ENCODE measurements around the gene FGD4. TPM values are rescaled to one million over a fixed set of nuclear protein-coding genes. Genes with fewer than 3 reads are reported as not detected.
"Not testable (repeated sequence)": the region's sequence is repeated elsewhere in the genome, so short reads cannot be mapped to it uniquely, and the experiment has no call there.

The FGD4 gene
- total RNA-seq, 2 experiments from 2014 or later = 0.91 to 1.4 TPM

- no peak overlapping the region for H3K4me3 Mint-ChIP-seq
- ATAC-seq (ENCODE audit: low read depth) (no peak), DNase-seq (no peak)
- POLR2A ChIA-PET = no interaction called here
- no peak overlapping the region for H3K27ac Mint-ChIP-seq
- H3K9me3 Mint-ChIP-seq = no peaks in the 10 kb centered on the region
- H3K36me3 Mint-ChIP-seq = no peaks in the 10 kb centered on the region
- H3K27me3 Mint-ChIP-seq = peaks cover 16% of the 10 kb centered on the region
- H3K4me1 Mint-ChIP-seq = peaks cover 2% of the 10 kb centered on the region
These were observed 113.6 kb downstream of the FGD4 start for GRCh38 chr12:32512910-32513309.

DNA sequence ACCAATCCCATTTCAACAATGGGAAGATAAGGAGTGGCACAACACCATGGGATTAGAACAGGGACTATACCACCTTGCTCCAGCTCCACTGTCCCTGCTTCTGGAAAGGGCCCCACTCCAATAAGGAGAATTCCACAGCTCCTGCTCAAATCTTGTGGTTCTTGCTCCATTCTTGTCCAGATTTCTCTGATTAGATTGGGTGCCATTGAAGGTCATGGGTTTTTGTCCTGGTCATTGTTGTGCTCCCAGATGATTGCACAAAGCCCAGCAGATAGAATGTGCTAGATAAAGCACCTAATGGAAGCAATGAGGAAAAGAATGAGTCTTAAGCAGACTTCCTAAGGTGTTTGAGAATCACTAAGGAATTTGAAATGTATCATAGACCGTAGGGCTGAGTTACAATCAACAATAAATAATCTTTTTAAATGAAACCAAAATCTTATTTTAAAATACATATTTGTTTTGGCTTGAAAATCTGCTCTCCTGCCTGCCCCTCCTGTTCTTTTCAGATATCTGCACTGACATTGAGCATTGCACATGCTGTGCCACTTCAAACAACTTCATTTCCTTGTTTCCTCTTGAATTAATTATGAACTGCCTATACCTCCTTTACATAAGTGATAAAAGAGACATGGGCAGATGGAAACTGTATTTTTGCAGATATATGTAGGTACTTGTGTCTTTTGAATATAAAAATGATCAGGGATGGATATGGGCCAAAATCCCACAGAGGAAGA, 115.9 kb downstream of the FGD4 start:
- Mint-ChIP-seq H3K36me3 (no peaks in the 10 kb centered on the region), H3K4me3 (no peak overlapping the region), H3K27ac (no peak overlapping the region), H3K9me3 (no peaks in the 10 kb centered on the region), H3K4me1 (peaks cover 2% of the 10 kb centered on the region), H3K27me3 (peaks cover 16% of the 10 kb centered on the region)
- no peak for ATAC-seq (ENCODE audit: low read depth)
- no peak for DNase-seq
- POLR2A ChIA-PET = no interaction called here

DNA sequence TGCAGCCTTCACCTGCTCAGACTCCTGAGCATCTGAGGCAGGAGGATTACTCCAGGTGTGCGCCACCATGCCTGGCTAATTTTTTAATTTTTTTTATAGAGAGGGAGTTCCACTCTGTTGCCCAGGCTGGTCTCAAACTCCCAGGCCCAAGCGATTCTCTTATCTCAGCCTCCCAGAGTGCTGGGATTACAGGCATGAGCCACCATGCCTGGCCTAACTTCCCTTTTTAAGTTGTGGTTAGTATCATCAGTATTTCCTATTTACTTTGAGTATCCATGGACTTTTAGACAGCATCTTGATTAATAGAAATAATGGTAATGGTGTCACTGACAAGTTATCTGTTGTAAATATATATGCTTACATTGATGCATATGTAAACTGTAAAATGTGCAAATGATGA, 116.9 kb downstream of the FGD4 start:
- H3K27me3 Mint-ChIP-seq = peaks cover 9% of the 10 kb centered on the region

DNA sequence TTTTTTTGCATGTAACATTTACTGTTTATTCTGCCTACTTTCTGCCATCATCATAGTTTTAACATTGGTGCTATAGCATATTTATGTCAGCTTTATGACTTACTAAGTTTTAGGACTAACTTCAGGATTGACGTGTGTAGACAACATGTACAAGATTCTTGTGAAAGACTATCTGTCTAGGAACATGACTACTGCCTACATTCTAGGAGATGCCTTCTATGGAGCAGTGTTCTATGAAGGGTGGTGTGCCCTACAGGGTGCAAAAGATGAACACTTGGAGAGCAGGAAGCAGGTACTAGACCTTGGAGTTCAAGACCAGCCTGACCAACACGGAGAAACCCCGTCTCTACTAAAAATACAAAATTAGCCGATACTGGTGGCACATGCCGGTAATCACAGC, 118.6 kb downstream of the FGD4 start:
- H3K9me3 Mint-ChIP-seq = no peaks in the 10 kb centered on the region
- no peaks in the 10 kb centered on the region for H3K36me3 Mint-ChIP-seq
- peaks cover 7% of the 10 kb centered on the region for H3K27me3 Mint-ChIP-seq
- H3K4me3 Mint-ChIP-seq = no peak overlapping the region
- DNase-seq = no peak
- H3K4me1 Mint-ChIP-seq = peaks cover 12% of the 10 kb centered on the region
- H3K27ac Mint-ChIP-seq = no peak overlapping the region
- POLR2A ChIA-PET = no interaction called here
- no peak for ATAC-seq (ENCODE audit: low read depth)

More for the DNA sequence above, 116.9 kb downstream of the FGD4 start:
- DNase-seq (no peak), ATAC-seq (ENCODE audit: low read depth) (no peak)
- Mint-ChIP-seq H3K4me3 (no peak overlapping the region), H3K36me3 (no peaks in the 10 kb centered on the region), H3K9me3 (no peaks in the 10 kb centered on the region), H3K27ac (no peak overlapping the region), H3K4me1 (peaks cover 2% of the 10 kb centered on the region)
- POLR2A ChIA-PET = no interaction called here

DNA sequence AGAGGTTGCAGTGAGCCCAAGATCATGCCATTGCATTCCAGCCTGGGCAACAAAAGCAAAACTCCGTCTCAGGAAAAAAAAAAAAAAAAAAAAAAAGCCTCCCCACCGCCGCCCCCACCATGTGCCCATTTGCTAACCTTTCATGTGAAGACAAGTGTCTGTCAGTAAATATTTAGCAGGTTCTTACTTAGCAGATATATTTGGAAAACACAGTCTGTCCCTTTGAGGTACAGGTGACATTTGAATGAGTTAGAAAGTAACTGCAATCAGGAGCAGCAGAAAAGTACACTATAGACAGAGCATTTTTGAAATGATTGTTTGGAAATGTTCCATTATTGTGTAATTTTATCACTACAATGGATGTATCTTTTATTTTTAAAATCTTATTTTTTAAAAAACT, 119.7 kb downstream of the FGD4 start:
- H3K4me1 Mint-ChIP-seq = peaks cover 13% of the 10 kb centered on the region
- POLR2A ChIA-PET = no interaction called here
- H3K27me3 Mint-ChIP-seq = peaks cover 2% of the 10 kb centered on the region
- ATAC-seq (ENCODE audit: low read depth) (no peak), DNase-seq (no peak)
- H3K9me3 Mint-ChIP-seq = no peaks in the 10 kb centered on the region
- no peak overlapping the region for H3K4me3 Mint-ChIP-seq
- H3K27ac Mint-ChIP-seq = no peak overlapping the region
- no peaks in the 10 kb centered on the region for H3K36me3 Mint-ChIP-seq

DNA sequence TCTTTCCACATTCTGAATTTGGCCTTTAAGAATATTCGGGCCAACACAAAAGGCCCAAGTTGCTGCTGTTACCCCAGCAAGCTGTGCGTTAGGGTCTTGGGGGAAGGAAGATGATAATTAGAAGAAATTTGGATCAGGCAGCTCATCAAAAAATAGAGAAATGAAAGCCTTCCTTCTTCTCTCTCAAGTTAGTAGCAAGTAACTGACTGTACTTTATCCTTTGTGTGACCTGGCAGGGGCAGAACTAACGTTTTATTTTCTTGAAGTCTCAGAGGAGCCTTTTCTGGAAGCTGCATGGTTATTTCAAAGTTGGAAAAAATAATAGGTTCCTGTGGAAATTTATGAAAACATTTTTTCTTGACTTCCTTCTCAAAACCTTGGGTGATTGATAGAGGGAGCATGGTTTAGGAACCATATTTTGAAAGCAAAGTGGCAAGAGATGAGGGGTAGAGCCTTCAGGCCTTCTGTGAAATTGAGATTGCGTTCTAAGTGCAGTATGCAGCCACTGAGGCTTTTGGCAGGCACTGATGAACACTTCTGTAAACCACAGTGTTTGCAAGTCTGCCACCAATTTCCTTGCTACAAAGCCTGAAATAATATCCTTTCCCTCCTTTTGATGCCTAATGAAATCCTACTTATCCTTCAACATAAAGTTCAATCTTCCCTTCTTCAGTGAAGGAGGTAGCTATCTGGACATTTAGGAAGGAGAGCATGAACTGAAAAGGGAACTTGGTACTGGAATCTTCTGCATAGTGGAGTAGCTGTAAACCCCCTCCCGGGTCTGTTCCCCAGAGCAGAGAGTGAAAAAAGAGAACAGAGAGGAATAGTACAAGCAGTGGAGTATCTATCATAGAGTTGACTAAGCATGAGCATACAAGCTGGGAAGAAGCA, 123.2 kb downstream of the FGD4 start:
- H3K36me3 Mint-ChIP-seq = no peaks in the 10 kb centered on the region
- no peaks in the 10 kb centered on the region for H3K9me3 Mint-ChIP-seq
- POLR2A ChIA-PET = no interaction called here
- ATAC-seq (ENCODE audit: low read depth) (peak; percentile 39), DNase-seq (no peak)
- H3K4me1 Mint-ChIP-seq = peaks cover 15% of the 10 kb centered on the region
- peak overlapping the region; percentile 12 for H3K4me3 Mint-ChIP-seq
- H3K27me3 Mint-ChIP-seq = no peaks in the 10 kb centered on the region
- peak overlapping the region; percentile 33 for H3K27ac Mint-ChIP-seq

- H3K4me3 Mint-ChIP-seq; H3K27ac Mint-ChIP-seq; DNase-seq; ATAC-seq (ENCODE audit: low read depth); H3K9me3 Mint-ChIP-seq; H3K27me3 Mint-ChIP-seq; POLR2A ChIA-PET; H3K36me3 Mint-ChIP-seq: not testable (repeated sequence)
- H3K4me1 Mint-ChIP-seq = peaks cover 15% of the 10 kb centered on the region
These were observed 126.4 kb downstream of the FGD4 start for GRCh38 chr12:32525802-32526201.

DNA sequence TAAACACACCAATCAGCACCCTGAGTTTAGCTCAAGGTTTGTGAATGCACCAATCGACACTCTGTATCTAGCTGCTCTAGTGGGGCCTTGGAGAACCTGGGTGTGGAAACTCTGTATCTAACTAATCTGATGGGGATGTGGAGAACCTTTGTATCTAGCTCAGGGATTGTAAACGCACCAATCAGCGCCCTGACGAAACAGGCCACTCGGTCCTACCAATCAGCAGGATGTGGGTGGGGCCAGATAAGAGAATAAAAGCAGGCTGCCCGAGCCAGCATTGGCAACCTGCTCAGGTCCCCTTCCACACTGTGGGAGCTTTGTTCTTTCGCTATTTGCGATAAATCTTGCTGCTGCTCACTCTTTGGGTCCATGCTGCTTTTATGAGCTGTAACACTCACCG, 127.0 kb downstream of the FGD4 start:
- H3K4me3 Mint-ChIP-seq; H3K36me3 Mint-ChIP-seq; H3K27ac Mint-ChIP-seq; ATAC-seq (ENCODE audit: low read depth); H3K9me3 Mint-ChIP-seq; DNase-seq; H3K27me3 Mint-ChIP-seq; POLR2A ChIA-PET: not testable (repeated sequence)
- peaks cover 15% of the 10 kb centered on the region for H3K4me1 Mint-ChIP-seq

- Mint-ChIP-seq H3K36me3 (peaks cover 3% of the 10 kb centered on the region), H3K27ac (no peak overlapping the region), H3K27me3 (peaks cover 29% of the 10 kb centered on the region), H3K4me1 (peaks cover 17% of the 10 kb centered on the region), H3K9me3 (no peaks in the 10 kb centered on the region), H3K4me3 (no peak overlapping the region)
- POLR2A ChIA-PET = no interaction called here
- ATAC-seq (ENCODE audit: low read depth) = no peak
- DNase-seq = no peak
These were observed 133.1 kb downstream of the FGD4 start for GRCh38 chr12:32532422-32532821.

GRCh38 chr12:32532951-32533350, 133.6 kb downstream of the FGD4 start:
- H3K4me1 Mint-ChIP-seq = peaks cover 15% of the 10 kb centered on the region
- no peaks in the 10 kb centered on the region for H3K9me3 Mint-ChIP-seq
- ATAC-seq (ENCODE audit: low read depth) (no peak), DNase-seq (no peak)
- POLR2A ChIA-PET = no interaction called here
- no peak overlapping the region for H3K4me3 Mint-ChIP-seq
- peaks cover 29% of the 10 kb centered on the region for H3K27me3 Mint-ChIP-seq
- H3K36me3 Mint-ChIP-seq = peaks cover 3% of the 10 kb centered on the region
- H3K27ac Mint-ChIP-seq = no peak overlapping the region

GRCh38 chr12:32533506-32533905, 134.1 kb downstream of the FGD4 start:
- DNase-seq; H3K36me3 Mint-ChIP-seq; POLR2A ChIA-PET; H3K9me3 Mint-ChIP-seq; H3K27ac Mint-ChIP-seq; H3K4me3 Mint-ChIP-seq; ATAC-seq (ENCODE audit: low read depth): not testable (repeated sequence)
- peaks cover 15% of the 10 kb centered on the region for H3K4me1 Mint-ChIP-seq
- H3K27me3 Mint-ChIP-seq = peaks cover 29% of the 10 kb centered on the region

DNA sequence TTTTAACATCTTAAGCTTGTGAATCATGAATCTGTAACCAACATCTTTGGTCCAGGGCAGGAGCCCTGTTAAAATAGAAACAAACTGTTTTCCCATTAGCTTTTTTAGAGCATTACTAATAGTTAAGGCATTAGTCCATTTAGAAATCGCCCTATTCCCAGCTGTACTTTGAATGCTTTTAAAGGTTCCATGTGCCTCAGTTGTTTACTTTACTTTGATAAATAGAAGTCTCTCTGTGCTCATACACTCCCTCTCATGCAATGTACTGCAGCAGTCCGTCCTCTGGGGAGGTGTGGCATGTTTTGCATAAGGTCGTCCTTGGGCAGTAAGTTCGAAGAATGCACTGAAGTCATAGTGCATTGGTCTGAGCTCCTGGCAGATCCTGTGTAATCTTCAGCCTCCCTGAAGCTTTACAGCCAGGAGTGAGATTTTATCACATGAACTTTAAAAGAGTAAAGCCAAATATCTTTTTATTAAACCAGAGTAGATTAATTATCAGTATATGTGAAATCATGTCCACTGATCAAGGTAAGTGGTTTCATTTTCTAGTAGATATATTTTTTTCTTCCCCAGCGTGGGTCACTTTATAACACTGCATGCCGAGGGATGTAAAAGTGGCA, 134.7 kb downstream of the FGD4 start:
- H3K36me3 Mint-ChIP-seq = peaks cover 3% of the 10 kb centered on the region
- peaks cover 29% of the 10 kb centered on the region for H3K27me3 Mint-ChIP-seq
- peaks cover 15% of the 10 kb centered on the region for H3K4me1 Mint-ChIP-seq
- DNase-seq (no peak), ATAC-seq (ENCODE audit: low read depth) (no peak)
- POLR2A ChIA-PET = no interaction called here
- no peak overlapping the region for H3K27ac Mint-ChIP-seq
- H3K4me3 Mint-ChIP-seq = no peak overlapping the region
- no peaks in the 10 kb centered on the region for H3K9me3 Mint-ChIP-seq

GRCh38 chr12:32534698-32535097, 135.3 kb downstream of the FGD4 start:
- POLR2A ChIA-PET = no interaction called here
- peaks cover 3% of the 10 kb centered on the region for H3K36me3 Mint-ChIP-seq
- H3K27me3 Mint-ChIP-seq = peaks cover 29% of the 10 kb centered on the region
- no peak overlapping the region for H3K27ac Mint-ChIP-seq
- ATAC-seq (ENCODE audit: low read depth) = no peak
- H3K4me1 Mint-ChIP-seq = peaks cover 15% of the 10 kb centered on the region
- no peak for DNase-seq
- H3K9me3 Mint-ChIP-seq = no peaks in the 10 kb centered on the region
- H3K4me3 Mint-ChIP-seq = no peak overlapping the region
